Lower leg skin (tissue), 4 donors: ENCODE results near the gene SPEG. TPM values are rescaled to one million over a fixed set of nuclear protein-coding genes. Genes with fewer than 3 reads are reported as not detected.

Experiments used
- DNase-seq, 2 donors: peaks; one replicate each; pipeline ENCODE4 v3.0.0-alpha.2; 2019; ENCODE audit warnings: low spot score in 2 of 2
- H3K4me3 ChIP-seq: fragments of 200-600 bp; sonication (generic); 2 replicates; pipeline ENCODE4 v1.5.1; 2017; ENCODE audit warnings: mild to moderate bottlenecking, low read depth; ENCODE audit not compliant: poor library complexity, severe bottlenecking
- CTCF ChIP-seq, 3 donors: fragments of 450-650 bp; IDR thresholded peaks; one replicate each; pipeline ENCODE4 v1.5.1; 2016; ENCODE audit warnings: antibody characterized with exemption in 3 of 3, mild to moderate bottlenecking in 3 of 3, moderate library complexity in 2 of 3
- POLR2A ChIP-seq, 2 donors: fragments of 450-650 bp; IDR thresholded peaks; one replicate each; pipeline ENCODE4 v1.6.1; 2016 to 2017; ENCODE audit warnings: antibody characterized with exemption in 2 of 2, mild to moderate bottlenecking in 1 of 2, moderate library complexity in 1 of 2
- WGBS, 2 donors: methylation state at CpG; one replicate each; pipeline ENCODE4 v1.1.5; 2018; 5-methylcytosine and 5-hydroxymethylcytosine counted together
- intact Hi-C: fragments of 100-400 bp; cut with DNase I; formaldehyde crosslinking; loops from one replicate; pipeline ENCODE4 v1.15.0; 2023; ENCODE audit warnings: low total_unique reads
- total RNA-seq, 4 donors: library from RNA; depleted of rRNA; stranded (reverse); fragments of >200 nt; gene quantifications; one replicate each; pipeline ENCODE4 v1.1.0, GENCODE V29; 2016

The SPEG gene
- total RNA-seq, 4 donors from 2014 or later: 3.3 to 11.4 (median 5.3) TPM

GRCh38 chr2:219506153-219506801 lies 71.6 kb downstream of the SPEG start:
- DNase-seq: no peak
- WGBS, 2 donors: 80 to 86% methylated on average over 23 of the region's 23 CpGs
- no peak overlapping the region for H3K4me3 ChIP-seq
- TF ChIP-seq CTCF (IDR thresholded peaks at IDR 0.05): no peak
- no peak for TF ChIP-seq POLR2A (IDR thresholded peaks at IDR 0.05)
- intact Hi-C loops: no loop called here

DNA sequence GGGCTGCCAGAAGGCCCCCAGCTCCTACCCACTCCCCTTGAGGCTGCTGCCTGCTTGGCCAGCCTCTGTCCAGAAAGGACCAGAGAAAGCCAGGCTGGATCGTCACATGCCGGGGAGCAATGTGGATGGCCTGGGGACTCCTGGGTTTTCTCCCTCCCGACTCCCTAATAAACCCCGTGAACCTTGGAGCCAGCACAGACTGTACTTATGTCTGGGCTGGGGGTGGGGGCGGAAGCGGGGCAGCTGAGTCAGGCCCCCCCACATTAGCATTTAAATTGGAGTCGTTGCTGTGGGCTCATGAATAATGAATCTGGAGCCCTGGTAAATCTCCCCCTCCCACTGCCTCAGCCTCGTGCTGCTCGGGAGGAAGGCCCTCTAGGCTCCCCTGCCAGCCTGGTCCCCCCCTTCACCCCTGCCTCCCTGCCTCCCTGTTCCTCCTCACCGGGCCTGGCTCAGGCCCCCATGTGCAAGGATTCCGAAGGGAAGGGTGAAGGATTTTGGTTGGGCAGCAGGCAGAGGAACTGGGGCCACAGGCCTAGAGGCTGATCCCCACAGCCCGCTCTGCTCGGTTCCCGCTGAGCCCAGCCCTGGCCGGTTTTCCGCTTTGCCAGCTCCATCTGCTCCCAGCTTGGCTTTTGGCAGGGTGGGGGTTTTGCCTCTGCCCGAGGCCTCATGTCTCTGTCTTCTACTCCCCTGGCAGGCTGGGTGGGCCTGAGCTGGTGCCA lies 72.3 kb downstream of the SPEG start:
- 73 to 76% methylated on average over 17 of the region's 17 CpGs for WGBS, 2 donors
- no peak for DNase-seq
- H3K4me3 ChIP-seq: no peak overlapping the region
- intact Hi-C loops: no loop called here
- no peak for TF ChIP-seq CTCF (IDR thresholded peaks at IDR 0.05)
- no peak for TF ChIP-seq POLR2A (IDR thresholded peaks at IDR 0.05)

GRCh38 chr2:219507581-219508443 lies 73.2 kb downstream of the SPEG start:
- intact Hi-C loops: no loop called here
- TF ChIP-seq CTCF (IDR thresholded peaks at IDR 0.05) (no peak), POLR2A (IDR thresholded peaks at IDR 0.05) (no peak)
- H3K4me3 ChIP-seq: no peak overlapping the region
- WGBS, 2 donors: 52% methylated on average over 7 to 8 of the region's 8 CpGs
- no peak for DNase-seq

DNA sequence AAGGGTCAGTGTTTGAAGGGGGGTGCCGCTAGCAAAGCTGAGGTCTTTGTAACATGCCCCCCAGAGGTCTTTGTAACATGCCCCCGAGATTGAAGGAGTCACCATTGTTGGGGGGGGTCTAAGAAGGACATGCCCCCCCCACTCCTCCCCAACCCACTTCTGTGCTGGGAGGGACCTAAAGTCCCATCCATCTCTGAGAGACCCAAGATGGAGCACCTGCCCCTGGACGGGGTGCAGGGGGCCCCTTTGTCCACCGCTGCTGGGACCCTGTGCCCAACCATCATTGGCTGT lies 73.7 kb downstream of the SPEG start:
- DNase-seq: no peak
- intact Hi-C loops: no loop called here
- no peak overlapping the region for H3K4me3 ChIP-seq
- TF ChIP-seq POLR2A (IDR thresholded peaks at IDR 0.05): no peak
- TF ChIP-seq CTCF (IDR thresholded peaks at IDR 0.05): no peak
- 61 to 79% methylated on average over 3 to 4 of the region's 4 CpGs for WGBS, 2 donors

- WGBS, 2 donors: 4% methylated on average over 14 of the region's 14 CpGs
- DNase-seq: no peak
- TF ChIP-seq POLR2A (IDR thresholded peaks at IDR 0.05) (no peak), CTCF (IDR thresholded peaks at IDR 0.05) (no peak)
- intact Hi-C loops: no loop called here
- H3K4me3 ChIP-seq: no peak overlapping the region
Measured at GRCh38 chr2:219508971-219509779, 74.5 kb downstream of the SPEG start.
